ENCODE measurements around the gene LRRC59.
A peak's percentile ranks its signal among the peaks of the same experiment; 100 is the strongest.

Gene LRRC59

DNA sequence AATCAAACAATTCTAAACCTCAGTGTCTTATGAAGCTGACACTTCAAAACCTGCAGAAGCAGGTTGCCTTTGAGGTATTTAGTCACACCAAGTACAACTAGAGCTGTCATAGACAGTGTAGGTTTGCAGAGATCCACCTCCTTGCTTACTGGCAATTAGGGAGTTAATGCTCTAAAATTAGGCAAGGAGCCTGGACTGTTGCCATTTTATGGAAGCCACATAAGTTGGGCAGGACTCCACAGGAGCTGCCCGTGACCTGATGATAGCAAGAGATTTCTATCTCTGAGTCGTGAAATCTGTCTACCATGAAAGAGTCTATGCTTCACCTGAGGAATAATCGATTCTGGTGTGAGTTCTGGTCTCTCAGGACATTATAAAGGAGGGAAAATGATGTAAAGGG lies 15.4 kb downstream of the LRRC59 start:
- DNase-seq = no peak

DNA sequence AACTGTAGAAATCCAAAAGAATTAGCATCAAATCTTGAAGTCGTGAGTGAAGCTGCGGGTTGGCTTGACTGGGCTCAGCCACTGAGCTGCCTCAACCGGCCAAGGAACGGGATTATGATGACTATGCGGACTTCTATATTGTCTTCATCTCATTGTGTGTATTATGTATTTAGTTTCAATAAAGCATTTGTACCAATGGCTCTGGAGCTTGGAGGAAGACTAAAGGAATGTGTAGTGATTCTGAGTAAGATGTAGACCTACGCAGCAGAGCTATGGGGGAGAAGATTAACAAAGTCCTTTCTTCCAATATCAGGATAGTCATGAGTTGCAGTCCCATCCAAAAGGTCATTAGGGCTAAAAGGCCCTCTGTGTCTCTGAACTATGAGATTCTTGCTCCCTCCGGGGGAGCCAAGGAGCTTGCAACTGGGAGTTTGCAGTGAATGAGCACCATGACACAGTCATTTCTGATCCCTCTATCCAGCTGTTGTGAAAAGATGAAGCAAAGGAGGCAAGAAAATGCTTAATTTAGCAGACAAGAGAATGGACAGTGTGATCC lies 16.0 kb downstream of the LRRC59 start:
- DNase-seq = no peak

DNA sequence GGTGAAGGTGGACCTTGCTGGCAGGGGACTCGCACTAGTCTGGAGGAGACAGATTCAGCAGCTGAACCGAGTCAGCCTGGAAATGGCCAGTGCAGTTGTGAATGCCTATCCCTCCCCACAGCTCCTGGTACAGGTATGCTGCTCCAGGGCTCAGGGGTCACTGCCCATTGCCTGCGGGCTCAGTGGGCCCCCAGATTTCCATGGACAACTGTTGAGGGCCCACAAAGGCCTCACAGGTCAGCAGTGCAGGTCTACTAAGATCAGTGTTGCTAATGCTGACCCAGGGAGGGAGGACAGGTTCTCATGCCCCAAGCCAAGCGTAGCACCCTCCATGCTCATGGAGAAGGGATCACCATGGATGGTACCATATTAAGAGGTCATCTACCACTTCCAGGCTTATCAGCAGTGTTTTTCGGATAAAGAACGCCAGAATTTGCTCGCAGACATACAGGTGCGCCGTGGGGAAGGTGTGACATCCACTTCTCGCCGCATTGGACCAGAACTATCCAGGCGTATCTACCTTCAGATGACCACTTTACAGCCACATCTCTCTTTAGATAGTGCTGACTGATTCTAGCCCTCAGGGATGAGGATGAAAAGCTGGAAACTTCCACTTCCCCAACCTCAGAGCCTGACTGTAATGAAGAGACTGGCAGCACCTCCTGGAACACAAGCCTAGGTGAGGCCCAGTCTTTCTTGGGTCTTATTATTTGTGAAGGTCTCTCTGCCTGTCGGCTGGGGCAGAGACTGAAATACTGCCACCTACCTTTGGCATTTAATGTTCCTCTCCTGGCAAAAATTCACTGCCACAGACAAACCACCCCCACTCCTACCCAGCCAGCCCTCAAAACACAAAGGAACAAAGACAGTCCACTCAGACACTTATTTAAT lies 16.7 kb downstream of the LRRC59 start:
- DNase-seq = no peak

DNA sequence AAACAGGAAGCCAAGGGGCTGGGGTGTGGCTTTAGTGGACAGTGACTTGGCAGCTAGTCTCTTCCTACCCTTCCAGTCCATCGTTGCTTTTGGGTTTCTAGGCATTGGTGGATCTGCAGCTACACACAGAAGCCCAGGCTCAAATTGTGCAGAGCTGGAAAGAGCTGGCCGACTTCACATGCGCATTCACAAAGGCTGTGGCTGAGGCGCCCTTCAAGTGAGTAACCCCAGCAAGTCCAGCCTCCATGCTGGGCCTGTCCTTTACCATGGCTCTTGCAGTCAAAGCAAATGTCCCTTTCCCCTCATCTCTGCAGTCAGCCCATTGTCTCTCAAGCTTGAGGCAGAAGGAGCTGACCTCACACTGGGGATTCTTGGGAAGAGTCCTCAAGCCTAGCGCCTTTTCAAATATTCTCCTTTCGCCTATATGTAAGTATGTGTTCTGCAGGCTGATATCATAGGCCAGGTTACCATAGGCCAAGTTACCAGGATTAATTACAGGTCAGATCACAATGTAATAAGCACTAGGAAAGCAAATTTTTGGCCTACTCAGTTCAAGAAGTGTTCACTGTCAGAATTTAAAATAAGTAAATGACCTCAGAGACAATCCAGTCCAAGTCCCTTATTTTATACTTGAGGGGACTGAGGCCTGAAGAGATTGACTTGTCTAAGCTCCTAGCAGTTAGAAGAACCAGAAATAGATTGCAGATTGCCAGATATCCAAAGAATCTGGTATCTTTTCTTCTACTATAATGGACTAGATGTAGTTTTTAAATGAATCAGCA lies 17.8 kb downstream of the LRRC59 start:
- DNase-seq = no peak

DNA sequence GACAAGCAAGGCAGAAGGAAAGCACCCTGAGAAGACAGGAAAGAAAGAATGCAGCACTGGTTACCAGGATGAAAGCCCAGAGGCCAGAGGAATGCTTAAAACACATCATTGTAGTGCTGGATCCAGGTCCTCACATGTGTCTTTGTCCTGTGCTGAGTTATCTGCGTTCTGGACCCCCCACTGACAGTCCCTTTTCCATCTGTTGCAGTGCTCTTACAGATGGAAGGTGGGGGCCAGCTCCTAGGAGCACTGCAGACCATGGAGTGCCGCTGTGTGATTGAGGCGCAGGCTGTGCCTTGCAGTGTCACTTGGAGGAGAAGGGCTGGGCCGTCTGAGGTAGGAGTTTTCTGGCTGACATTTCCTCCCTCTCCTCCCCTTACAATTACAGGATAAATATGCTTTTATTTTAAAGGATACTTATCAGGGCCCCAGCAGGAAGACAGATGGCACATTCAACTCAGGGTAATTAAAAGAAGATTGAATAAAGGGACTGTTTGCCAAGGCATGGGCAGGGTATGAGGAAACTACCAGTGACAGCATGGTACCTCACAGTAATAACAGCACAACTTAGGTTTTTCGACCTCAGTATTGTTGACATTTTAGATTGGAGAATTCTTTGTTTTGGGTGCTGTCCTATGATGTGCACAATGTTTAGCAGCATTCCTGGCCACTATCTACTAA lies 21.3 kb downstream of the LRRC59 start:
- DNase-seq = no peak

DNA sequence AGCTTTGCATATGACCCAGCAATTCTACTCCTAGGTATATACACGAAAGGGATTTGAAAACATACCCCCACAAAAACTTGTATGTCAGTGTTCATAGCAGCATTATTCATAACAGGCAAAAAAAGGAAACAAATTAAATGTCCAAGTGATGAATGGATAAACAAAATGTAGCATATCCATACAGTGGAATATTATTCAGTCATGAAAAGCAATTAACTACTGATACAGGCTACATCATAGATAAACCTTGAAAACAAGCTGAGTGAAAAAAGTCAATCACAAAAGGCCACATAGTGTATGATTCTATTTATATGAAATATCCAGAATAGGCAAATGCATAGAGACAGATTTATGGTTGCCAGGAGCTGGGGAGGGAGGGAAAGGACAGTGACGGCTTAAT lies 23.6 kb downstream of the LRRC59 start:
- no peak for DNase-seq

DNA sequence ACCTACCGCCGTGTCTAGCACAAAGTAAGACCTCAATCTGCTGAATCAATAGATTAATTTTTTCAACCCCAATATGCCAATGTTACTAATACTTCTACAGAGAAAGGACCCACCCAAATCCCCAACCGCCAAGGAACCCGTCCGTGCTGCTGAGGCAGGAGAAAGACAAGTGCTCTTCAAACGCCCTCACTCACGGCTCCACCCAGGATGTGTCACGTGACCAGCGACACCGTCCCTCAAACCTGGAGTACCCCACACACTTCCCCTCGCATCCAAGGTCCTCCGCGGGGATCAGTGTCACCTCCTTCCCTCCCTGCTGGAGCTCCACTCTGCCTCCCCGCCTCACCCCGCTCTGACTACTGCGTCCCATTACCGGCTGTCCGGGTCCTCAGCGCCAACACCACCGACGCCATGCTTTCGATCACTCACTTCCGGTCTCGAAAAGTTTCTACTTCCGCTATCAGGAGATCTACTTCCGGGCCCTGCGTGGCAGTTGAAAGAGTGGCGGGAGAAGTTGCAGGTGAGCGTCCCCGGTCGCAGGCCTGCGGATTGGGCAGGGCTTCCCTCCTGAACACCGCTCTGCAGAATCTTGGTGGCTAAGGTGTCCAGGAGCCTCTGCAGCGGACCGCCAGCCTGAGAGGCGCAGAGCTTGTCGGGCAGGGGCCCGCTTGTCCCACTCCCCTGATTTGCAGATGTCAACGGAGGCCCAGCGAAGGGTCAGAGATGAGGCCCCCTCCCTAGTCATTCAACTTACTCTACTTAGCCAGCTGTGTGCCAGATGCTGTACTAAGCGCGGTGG lies 24.4 kb downstream of the LRRC59 start, which contains the start of the genes EME1 and MRPL27:
EME1 (plus strand) TSS at position 472 of the 799 bp plus-strand sequence. CDS start 1,980 bp downstream, outside the sequence.
MRPL27 (minus strand) TSS at position 427 of the 799 bp plus-strand sequence; CDS start at position 413, 14 bp downstream.
- DNase-seq = peak; percentile 86

DNA sequence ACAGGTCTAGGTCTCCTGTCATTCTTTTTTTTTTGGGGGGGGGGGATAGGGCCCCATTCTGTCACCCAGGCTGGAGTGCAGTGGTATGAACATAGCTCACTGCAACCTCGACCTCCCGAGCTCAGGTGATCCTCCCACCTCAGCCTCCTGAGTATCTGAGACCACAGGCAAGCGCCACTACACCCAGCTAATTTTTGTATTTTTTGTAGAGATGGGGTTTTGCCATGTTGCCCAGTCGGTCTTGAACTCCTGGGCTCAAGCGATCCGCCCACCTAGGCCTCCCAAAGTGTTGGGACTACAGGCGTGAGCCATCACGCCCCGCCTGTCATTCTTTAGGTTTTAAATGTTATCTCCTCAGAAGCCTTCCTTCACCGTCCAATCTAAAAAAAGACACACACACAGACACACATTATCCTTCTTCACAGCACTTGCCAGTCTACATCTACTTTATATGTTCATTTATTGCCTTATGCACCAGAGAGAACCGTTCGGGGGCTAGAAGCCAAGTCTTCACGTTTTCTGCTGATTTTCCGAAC lies 25.0 kb downstream of the LRRC59 start:
- DNase-seq = no peak

DNA sequence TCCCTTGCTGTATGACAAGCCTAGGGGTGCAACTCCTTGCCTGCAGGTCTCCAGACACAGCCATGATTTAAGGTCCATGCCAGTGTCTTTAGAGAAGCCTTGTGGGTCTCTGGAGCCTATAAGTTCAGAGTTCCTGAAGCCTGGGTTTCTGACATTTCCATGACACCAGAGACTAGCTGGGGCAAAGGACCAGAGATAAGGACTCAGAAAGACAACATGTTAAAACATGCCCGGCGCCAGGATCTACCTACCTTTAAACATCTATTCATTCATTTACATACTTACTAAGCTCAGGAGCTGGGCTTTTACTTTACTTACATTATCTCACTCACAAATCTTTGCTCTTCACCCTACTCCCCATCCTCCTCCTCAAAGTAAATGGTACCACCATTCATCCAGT lies 25.8 kb downstream of the LRRC59 start:
- DNase-seq = no peak

DNA sequence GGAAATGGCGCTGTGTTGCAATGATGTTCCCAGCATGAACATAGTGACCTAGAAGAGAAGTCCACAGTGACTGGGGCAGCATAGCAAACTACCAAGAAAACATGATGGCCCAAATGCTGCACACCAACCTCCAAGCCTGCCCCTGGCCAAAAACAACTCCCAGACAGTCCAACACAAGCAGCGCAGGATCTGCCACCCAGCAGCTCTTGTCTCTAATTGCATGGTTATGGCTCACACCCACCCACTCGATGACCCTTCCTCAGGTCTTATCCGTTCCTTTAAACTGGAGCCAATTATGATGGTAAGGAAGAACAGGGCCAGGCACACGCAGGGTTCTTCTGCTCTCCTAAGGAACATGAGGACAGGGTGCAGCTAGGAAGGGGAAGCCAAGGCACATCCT lies 27.3 kb downstream of the LRRC59 start:
- no peak for DNase-seq

DNA sequence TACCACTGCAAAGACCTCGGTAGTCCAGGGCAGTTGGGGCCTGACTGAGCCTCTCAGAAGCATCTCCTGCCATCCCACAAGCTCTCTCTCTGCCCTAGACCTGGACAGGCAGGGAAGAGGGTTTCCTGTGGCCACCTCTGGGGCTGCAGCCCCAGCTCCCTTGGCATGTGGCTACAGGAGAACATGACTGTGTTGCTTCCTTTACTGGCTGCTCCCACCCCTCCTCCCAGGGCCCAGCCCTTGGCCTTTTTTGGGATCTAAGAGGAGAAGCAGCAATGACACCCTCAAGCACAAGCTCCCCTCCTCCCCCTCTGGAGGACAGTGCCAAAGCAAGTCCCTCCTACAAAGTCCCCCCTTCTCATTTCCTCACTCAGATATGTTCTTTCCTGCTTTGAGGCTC lies 29.9 kb downstream of the LRRC59 start:
- DNase-seq = no peak

DNA sequence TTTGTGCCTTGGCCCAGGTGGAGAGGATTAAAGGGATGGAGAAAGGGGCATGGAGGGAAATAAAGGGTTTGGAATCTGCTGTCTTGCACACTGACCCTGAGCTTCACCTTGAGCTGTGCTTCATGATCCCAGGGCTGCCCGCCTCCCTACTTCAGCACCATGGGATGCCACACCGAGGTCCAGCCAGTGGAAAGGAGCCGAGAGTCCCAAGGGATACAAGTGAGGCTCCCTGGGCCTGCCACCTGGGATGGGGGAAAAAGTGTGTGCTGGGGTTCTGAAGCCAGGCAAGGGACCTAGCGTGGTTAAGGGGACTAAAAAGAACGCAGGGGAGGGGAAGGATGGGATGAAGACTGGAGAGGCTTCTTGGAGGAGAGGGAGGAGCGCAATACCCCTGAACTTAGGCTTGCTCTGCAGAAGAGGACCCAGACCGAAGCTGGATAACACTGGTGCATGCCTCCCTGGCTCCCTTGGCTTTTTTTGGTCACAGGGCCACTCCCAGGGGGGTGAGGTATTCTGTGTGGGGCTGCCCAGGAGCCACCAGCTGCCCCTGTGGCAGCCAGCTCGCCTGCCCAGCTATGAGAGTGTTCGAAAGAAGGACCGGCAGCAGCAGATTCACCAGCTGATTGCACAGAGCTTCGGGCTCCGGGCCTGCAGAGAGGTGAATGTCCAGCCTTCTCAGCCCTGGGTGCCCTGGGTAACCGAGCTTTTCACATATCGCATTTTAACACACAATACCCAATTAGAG lies 31.5 kb downstream of the LRRC59 start:
- DNase-seq = no peak

DNA sequence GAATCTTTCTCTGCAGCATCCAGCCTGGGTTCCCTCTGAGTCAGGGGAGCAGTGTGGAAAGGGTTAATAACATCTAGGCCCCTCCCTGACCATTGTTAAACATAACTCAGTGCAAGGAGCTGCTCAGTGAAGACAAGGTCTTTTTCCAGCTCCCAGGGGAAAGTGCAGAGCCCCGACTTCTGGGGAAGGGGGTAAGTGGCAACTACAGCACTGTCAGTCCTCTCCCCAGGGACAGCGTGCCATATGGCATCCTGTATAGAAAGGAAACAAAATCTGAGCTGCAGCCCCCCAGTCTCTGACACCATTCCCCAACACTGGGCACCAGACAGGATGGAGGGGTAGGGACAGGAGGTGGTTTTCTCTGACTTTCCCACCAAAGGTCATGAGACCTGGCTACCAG lies 32.2 kb downstream of the LRRC59 start:
- no peak for DNase-seq

DNA sequence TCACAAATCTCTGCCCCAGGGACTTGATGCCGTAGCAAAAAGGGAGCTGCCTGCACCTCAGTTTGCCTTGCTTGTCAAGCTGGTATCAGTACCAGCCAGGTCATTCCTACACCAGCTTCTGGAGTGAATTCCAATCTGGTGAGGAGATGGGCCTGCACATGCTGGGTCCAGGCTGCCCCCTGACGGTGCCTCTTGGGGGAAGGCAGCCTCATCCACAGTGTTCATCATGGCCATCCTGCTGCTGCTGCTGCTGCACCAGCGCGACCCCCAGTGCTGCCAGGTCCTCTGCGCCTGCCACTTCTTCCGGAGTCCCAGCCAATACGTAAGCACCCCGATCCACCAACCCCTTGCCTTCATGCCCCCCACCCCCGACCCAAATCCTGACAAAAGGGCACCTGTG lies 32.6 kb downstream of the LRRC59 start:
- no peak for DNase-seq

DNA sequence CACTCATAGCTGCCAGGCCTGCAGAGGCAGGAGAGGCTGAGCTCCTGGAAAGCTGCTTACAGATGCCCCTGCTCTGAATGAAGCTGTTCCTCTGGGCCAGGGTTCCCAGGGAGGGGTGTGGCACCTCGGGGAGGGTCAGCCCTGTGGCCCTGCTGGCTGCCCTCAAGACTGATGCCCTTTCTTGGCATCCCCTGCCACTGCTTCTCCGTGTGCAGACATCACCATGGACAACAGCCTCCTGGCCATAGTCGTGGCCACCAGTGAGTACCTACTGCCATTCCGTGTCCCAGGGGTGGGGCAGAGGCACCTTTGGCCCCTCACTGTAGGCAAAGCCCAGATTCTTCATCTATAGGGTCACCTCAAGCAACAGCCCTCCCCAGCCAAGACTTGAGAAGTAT lies 33.3 kb downstream of the LRRC59 start:
- DNase-seq = no peak

DNA sequence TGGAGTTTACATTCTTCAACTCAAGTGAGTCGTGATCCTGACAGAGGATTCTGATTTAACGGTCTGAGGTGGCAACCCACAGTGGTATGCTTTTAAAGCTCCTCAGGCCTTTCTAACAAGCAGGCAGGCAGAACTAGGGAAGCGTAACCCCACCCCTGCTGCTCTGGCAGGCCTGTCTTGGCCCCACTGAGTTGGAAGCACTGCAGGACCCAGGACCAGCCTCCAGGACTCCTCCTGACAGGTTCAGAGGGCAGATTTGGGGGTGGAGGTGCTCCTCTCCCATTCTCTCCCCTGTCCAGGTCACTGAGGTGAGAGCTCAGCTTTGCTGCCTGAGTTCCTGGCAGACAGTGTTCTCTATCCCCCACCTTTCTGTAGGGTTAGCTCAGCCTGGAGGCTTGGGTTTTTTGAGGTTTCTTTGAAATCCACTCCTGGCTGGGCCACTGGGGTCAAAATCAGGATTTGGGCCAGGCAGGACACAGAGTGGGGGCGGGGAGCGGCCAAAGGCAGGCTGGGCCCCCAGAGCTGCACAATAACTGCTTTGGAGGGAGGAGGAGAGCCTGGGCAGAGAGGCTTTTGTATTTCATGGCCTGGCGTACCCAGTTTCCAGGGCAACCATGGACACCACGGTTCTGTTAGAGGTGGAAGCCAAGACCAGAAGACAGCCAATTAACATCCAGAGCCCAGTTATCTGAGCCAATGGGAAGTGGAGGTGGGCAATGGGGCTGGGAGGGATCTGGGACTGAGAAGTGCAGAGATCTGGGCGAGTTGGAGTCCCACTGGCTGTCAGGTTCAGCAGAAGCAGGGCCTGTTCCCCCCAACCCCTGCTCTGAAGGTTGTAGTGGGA lies 33.9 kb downstream of the LRRC59 start:
- no peak for DNase-seq

DNA sequence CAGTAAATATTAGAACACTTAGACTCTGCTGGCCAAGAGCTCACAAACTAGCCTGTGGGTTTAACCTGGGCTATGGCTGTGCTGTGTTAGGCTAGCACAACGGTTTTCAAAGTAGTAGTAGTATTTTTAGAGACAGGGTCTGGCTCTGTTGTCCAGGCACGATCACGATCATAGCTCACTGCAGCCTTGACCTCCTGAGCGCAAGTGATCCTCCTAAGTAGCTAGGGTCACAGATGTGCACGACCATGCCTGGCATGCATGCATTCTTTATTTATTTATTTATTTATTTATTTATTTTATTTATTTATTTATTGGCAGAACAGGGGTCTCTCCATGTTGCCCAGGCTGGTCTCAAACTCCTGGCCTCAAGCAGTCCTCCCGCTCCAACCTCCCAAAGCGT lies 34.7 kb downstream of the LRRC59 start:
- no peak for DNase-seq

DNA sequence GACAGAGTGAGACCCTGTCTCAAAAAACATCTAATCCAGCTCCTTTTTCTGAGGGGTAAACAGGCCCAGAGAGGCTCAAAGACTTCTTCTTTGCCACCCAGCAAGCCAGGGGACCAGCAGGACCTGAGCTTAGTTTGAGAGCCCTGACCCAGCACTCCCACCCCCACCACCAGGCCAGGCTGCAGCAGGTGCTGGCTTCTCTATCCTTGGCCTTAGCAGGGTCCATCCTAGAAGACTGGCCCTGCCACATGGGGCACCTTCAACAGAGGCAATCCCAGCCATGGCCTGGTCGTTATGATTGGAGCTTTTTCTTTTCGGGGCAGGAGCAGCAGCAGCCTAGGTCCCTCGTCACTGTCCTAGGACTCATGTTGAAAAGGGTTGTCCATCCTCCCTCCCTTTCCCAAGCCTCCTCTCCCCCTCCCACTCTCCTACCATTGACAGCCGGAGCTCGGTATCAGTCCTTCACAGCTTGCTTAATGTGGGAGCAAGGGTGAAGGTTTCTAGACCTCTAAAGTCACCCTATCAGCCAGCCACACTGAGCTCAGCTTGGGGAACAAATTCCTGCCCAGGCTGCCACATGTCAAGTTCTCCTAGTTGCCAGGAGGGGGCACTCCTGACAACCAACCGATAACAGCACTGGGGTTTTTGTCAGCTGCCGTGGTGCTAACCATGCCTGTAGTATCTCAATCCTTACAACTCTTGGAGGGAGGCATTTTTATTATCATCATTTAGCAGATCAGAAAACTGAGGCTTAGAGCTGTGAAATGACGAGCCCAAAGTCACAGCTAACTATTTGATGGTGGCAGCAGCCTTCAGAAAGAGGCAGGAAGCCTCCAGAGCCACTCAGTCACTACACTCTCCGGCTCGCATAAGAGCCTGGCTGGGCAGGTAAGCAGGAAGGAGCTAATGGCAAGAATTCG lies 35.5 kb downstream of the LRRC59 start:
- peak; percentile 59 for DNase-seq

Measured in activated naive CD4-positive, alpha-beta T cell treated with Interleukin-2 at 50 U/mL for 16 hours (primary cell).